Fibroblast of lung (primary cell): ENCODE results near the gene NIPAL1. TPM values are rescaled to one million over a fixed set of nuclear protein-coding genes. Genes with fewer than 3 reads are reported as not detected.

Source experiments
- DNase-seq, 2 donors: peaks; one replicate each; pipeline versions ENCODE4 v3.0.0 to v3.0.0-alpha.2; 2010; ENCODE audit warnings: low read depth in 2 of 2
- H2AFZ ChIP-seq: 2 replicates; pipeline ENCODE4 v1.5.1; 2012; ENCODE audit warnings: low read length, control low read depth, inconsistent platforms
- H3K27ac ChIP-seq: 2 replicates; pipeline ENCODE4 v1.5.1; 2011; ENCODE audit warnings: low read length, control low read depth; ENCODE audit not compliant: insufficient read depth
- H3K27me3 ChIP-seq: 2 replicates; pipeline ENCODE4 v1.5.1; 2011; ENCODE audit warnings: mild to moderate bottlenecking, low read length; ENCODE audit not compliant: control insufficient read depth, insufficient read depth
- H3K36me3 ChIP-seq: 2 replicates; pipeline ENCODE4 v1.5.1; 2011; ENCODE audit warnings: low read length; ENCODE audit not compliant: control insufficient read depth, insufficient read depth
- H3K4me1 ChIP-seq: 2 replicates; pipeline ENCODE4 v1.5.1; 2011; ENCODE audit warnings: low read length; ENCODE audit not compliant: control insufficient read depth, insufficient read depth; ENCODE audit errors: extremely low read depth
- H3K4me2 ChIP-seq: 2 replicates; pipeline ENCODE4 v1.5.1; 2011; ENCODE audit warnings: low read length, control low read depth; ENCODE audit not compliant: insufficient read depth; ENCODE audit errors: extremely low read depth
- H3K4me3 ChIP-seq, 4 experiments: fragments of 200-600 bp in 1 of 4; sonication (generic) in 1 of 4; replicated peaks in 1 of 4; 2 replicates each; pipeline ENCODE4 v1.5.1; 2011 to 2016; ENCODE audit warnings: low read length in 4 of 4, low read depth in 3 of 4, mild to moderate bottlenecking in 3 of 4, control low read depth in 2 of 4, inconsistent platforms in 1 of 4, mixed read lengths in 1 of 4; ENCODE audit not compliant: insufficient read depth in 1 of 4; ENCODE audit errors: control extremely low read depth in 1 of 4
- H3K79me2 ChIP-seq: 2 replicates; pipeline ENCODE4 v1.5.1; 2012; ENCODE audit warnings: mild to moderate bottlenecking, low read length, inconsistent platforms; ENCODE audit not compliant: control insufficient read depth, insufficient read depth
- H3K9ac ChIP-seq: 2 replicates; pipeline ENCODE4 v1.5.1; 2011; ENCODE audit warnings: mild to moderate bottlenecking, low read length, control low read depth; ENCODE audit not compliant: insufficient read depth
- H3K9me3 ChIP-seq: 2 replicates; pipeline ENCODE4 v1.5.1; 2012; ENCODE audit warnings: low read depth, low read length; ENCODE audit not compliant: control insufficient read depth, insufficient read depth
- H4K20me1 ChIP-seq: 2 replicates; pipeline ENCODE4 v1.5.1; 2011; ENCODE audit warnings: low read length; ENCODE audit not compliant: control insufficient read depth, insufficient read depth; ENCODE audit errors: extremely low read depth
- EZH2 ChIP-seq: IDR thresholded peaks from 2 replicates; pipeline ENCODE4 v1.5.1; 2012; ENCODE audit warnings: low read length, control low read depth, mild to moderate bottlenecking; ENCODE audit errors: missing control alignments
- polyA plus RNA-seq, 2 donors: library from polyadenylated mRNA; depleted of rRNA in 1 of 2; stranded (reverse) in 1 of 2; unstranded in 1 of 2; fragments of >200 nt; gene quantifications; 2 replicates each; pipeline ENCODE4 v1.2.1, GENCODE V29; 2011 to 2012; ENCODE audit warnings: missing spikeins in 1 of 2
- total RNA-seq: library from RNA; depleted of rRNA; stranded (reverse); fragments of >200 nt; gene quantifications from 2 replicates; pipeline ENCODE4 v1.2.1, GENCODE V29; 2014
- TF ChIP-seq, protein P1 (sequence below), 2 donors: IDR thresholded peaks in 1 of 2; conservative IDR thresholded peaks in 1 of 2; 1 replicate in 1 of 2; 2 replicates in 1 of 2; pipeline ENCODE4 v1.5.1; 2011 to 2012; ENCODE audit warnings: low read length in 2 of 2, control low read depth in 1 of 2, inconsistent platforms in 1 of 2, low read depth in 1 of 2, mild to moderate bottlenecking in 1 of 2

Gene NIPAL1
- total and polyA plus RNA-seq, 2 donors (not counting 1 experiment from before 2014, with no cell fraction given), result under 0.01 to 0.45 TPM

- no peak overlapping the region for H2AFZ ChIP-seq
- no peak overlapping the region for H3K4me3 ChIP-seq
- H3K4me2 ChIP-seq, result no peak overlapping the region
- TF ChIP-seq, protein P1, sequence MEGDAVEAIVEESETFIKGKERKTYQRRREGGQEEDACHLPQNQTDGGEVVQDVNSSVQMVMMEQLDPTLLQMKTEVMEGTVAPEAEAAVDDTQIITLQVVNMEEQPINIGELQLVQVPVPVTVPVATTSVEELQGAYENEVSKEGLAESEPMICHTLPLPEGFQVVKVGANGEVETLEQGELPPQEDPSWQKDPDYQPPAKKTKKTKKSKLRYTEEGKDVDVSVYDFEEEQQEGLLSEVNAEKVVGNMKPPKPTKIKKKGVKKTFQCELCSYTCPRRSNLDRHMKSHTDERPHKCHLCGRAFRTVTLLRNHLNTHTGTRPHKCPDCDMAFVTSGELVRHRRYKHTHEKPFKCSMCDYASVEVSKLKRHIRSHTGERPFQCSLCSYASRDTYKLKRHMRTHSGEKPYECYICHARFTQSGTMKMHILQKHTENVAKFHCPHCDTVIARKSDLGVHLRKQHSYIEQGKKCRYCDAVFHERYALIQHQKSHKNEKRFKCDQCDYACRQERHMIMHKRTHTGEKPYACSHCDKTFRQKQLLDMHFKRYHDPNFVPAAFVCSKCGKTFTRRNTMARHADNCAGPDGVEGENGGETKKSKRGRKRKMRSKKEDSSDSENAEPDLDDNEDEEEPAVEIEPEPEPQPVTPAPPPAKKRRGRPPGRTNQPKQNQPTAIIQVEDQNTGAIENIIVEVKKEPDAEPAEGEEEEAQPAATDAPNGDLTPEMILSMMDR (conservative IDR thresholded peaks at IDR 0.05 in 1 of 2, IDR thresholded peaks at IDR 0.05 in 1 of 2; ENCODE audit: low read depth in 1 of 2, low read length in 2 of 2), result no peak
- H3K27ac ChIP-seq, result no peak overlapping the region
- H3K9ac ChIP-seq, result no peak overlapping the region
- H3K36me3 ChIP-seq, result no peaks in the 10 kb centered on the region
- no peaks in the 10 kb centered on the region for H3K9me3 ChIP-seq
- H3K79me2 ChIP-seq, result no peaks in the 10 kb centered on the region
- no peak for DNase-seq
- H3K4me1 ChIP-seq, result no peaks in the 10 kb centered on the region
- H4K20me1 ChIP-seq, result no peaks in the 10 kb centered on the region
- peaks cover 2% of the 10 kb centered on the region for H3K27me3 ChIP-seq
Observed at GRCh38 chr4:48044298-48044697, 27.7 kb downstream of the NIPAL1 start.

DNA sequence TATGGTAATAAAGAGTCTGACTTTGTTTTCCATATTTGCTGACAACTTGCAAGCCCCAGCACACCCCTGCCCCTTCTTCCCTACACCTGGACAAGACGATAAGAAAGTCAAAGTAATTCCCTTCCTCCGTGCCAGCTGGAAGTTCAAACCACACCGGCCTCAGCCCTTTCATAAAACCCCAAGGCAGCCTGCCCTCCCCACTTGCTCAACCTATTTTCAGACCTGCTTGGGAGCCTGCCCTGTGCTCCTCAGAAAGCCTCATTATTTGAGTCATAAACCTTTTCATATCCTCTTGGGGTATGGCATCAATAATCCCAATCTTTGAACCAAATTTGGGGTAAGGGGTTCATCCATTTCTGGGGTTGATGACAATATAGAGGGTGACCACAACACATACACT, 29.5 kb downstream of the NIPAL1 start:
- Histone ChIP-seq H4K20me1 (no peaks in the 10 kb centered on the region), H3K36me3 (no peaks in the 10 kb centered on the region), H3K4me3 (no peak overlapping the region), H3K9ac (no peak overlapping the region), H3K9me3 (no peaks in the 10 kb centered on the region), H3K4me1 (no peaks in the 10 kb centered on the region), H3K27me3 (peaks cover 2% of the 10 kb centered on the region), H2AFZ (no peak overlapping the region), H3K27ac (no peak overlapping the region), H3K4me2 (no peak overlapping the region), H3K79me2 (no peaks in the 10 kb centered on the region)
- TF ChIP-seq EZH2, result no peak
- TF ChIP-seq, protein P1 (conservative IDR thresholded peaks at IDR 0.05 in 1 of 2, IDR thresholded peaks at IDR 0.05 in 1 of 2; ENCODE audit: low read depth in 1 of 2, low read length in 2 of 2), result no peak
- no peak for DNase-seq

DNA sequence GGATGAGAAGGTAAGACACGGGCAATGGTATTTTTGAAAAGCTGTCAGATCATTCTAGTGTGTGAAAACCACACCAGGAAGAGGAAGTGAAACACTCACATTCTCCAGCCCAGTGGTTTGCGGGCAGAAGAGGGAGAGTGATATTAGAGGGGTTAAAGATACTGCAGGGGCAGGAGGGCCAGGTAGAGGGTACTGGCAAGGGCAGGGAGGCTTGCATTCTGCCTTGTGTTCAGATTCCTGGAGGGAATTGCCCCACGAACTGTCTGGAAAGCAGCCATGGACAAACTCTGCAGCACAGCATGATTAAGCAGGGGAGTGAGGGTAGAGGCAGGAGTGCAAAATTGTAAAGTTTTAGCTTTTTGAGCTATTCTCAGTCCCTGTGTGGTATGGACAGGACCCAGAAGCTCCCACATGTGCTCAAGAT, 30.9 kb downstream of the NIPAL1 start:
- H3K79me2 ChIP-seq, result no peaks in the 10 kb centered on the region
- no peak for TF ChIP-seq EZH2
- TF ChIP-seq, protein P1 (conservative IDR thresholded peaks at IDR 0.05 in 1 of 2, IDR thresholded peaks at IDR 0.05 in 1 of 2; ENCODE audit: low read depth in 1 of 2, low read length in 2 of 2), result no peak
- H3K9ac ChIP-seq, result no peak overlapping the region
- H3K4me2 ChIP-seq, result no peak overlapping the region
- H4K20me1 ChIP-seq, result no peaks in the 10 kb centered on the region
- H3K9me3 ChIP-seq, result no peaks in the 10 kb centered on the region
- H3K36me3 ChIP-seq, result no peaks in the 10 kb centered on the region
- H3K4me1 ChIP-seq, result no peaks in the 10 kb centered on the region
- H3K4me3 ChIP-seq, result no peak overlapping the region
- DNase-seq, result no peak
- no peak overlapping the region for H2AFZ ChIP-seq
- H3K27me3 ChIP-seq, result peaks cover 2% of the 10 kb centered on the region
- H3K27ac ChIP-seq, result no peak overlapping the region
